HG02642 (cell line): ENCODE results near the gene CTNND2.

ENCODE experiments used
- ATAC-seq: cut with Tn5 transposase; IDR thresholded peaks from one replicate; pipeline ENCODE4 v1.9.1; 2021; ENCODE audit warnings: mild to moderate bottlenecking; ENCODE audit not compliant: unreplicated experiment, poor library complexity

CTNND2 gene

GRCh38 chr5:11531811-11532555, 372.3 kb downstream of the CTNND2 start:
- ATAC-seq = no peak

DNA sequence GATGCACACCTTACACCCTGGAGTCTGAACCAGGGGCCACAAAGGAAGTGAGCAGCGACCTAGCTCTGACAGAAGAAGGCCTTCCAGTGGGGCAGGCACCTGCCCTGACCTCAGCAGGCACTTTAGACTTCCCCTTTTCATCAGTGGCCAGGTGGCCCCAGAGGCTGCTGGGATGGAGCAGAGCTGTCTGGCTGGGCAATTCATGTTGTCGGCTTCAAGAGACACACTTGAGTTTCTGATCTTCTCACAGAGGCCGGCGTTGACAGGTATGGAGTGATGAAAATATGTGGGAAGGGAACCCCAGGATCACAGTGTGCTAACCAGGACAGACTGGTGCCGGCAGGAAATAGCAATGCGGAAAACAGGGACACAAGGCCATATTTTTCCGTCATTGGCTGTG, 375.5 kb downstream of the CTNND2 start:
- no peak for ATAC-seq

GRCh38 chr5:11527652-11528349, 376.4 kb downstream of the CTNND2 start:
- ATAC-seq = no peak

- ATAC-seq = no peak
Measured at GRCh38 chr5:11525020-11525419, 379.2 kb downstream of the CTNND2 start.

DNA sequence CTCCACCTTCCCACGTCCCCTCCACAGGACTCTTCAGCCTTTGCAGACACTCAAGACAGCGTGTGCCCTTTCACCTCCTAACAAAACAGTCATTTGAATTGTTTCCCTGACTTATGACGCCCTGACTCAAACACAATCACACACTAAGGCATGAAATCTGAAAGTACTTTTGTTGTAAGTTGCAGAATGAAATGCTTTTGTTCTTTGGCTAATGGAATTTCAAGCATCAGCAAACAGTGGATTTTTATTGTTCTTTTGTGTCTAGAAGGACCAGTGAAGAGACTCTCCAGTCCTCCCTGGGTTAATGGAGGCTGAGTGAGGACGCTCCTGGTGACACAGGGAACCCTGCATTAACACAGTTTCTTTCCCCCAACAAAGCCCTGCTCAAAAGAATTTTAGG, 380.1 kb downstream of the CTNND2 start:
- ATAC-seq = no peak

DNA sequence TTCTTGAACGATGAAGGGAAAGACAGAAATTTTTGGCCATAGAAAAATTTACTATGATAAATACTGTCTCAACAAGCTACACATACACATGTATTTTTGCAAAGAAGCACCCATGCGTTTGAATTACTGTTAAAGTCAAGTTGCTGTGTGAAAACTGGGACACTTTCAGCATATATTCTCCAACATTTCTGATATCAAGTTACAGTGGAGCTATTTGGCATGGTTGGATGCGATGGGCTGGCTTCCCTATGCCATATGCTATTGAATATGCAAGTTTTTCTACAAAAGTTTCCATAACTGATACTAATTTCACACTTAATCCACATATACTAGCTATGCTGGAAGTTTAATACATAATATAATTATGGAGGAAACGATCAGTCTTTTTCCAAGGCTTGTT, 381.4 kb downstream of the CTNND2 start:
- ATAC-seq = no peak

DNA sequence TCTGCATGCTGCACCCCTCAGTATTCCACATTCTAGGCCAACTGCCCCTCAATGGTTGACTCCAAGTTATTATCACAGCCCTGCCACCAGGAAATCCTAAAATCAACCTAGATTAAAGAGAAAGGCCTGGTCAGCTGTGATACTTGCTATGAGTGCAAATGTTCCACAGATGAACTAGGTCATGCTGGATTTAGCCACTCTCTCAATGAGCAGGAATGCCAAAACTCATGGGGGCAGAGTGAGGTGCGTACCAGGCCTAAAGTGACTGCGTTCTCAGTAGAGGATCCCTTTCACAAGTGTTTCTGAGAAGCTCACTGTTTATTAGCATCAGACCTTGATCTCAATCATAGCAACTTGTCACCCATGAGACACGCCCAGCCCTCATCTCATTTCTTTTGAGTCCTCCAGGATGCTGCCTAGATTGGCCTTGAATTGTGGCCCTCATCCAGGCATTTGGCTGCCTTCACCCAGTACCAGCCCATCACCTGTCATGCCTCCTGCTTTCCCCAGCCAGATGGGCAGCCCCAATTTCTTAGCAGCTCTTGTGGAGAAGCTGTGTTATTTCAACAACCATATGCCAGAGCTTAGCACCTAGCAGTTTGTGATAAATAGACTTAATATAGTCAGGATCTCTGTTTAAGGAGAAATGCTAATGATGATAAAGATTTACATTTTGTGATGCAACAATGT, 383.9 kb downstream of the CTNND2 start:
- no peak for ATAC-seq

- no peak for ATAC-seq
Measured at GRCh38 chr5:11519236-11519635, 385.0 kb downstream of the CTNND2 start.

DNA sequence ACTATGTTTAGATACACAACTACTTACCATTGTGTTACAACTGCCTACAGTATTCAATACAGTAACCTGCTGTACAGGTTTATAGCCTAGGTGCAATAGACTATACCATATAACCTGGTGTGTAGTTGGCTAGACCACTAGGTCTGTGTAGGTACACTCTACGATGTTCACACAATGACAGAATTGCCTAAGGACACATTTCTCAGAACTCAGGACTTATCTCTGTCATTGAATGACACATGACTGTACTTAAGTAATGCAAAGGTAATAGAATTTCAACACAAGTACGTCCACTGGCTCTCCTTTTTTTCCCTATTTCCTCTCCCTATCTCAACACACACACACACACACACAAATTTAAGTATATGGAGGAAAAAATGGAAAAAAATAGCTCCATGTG, 385.6 kb downstream of the CTNND2 start:
- no peak for ATAC-seq

DNA sequence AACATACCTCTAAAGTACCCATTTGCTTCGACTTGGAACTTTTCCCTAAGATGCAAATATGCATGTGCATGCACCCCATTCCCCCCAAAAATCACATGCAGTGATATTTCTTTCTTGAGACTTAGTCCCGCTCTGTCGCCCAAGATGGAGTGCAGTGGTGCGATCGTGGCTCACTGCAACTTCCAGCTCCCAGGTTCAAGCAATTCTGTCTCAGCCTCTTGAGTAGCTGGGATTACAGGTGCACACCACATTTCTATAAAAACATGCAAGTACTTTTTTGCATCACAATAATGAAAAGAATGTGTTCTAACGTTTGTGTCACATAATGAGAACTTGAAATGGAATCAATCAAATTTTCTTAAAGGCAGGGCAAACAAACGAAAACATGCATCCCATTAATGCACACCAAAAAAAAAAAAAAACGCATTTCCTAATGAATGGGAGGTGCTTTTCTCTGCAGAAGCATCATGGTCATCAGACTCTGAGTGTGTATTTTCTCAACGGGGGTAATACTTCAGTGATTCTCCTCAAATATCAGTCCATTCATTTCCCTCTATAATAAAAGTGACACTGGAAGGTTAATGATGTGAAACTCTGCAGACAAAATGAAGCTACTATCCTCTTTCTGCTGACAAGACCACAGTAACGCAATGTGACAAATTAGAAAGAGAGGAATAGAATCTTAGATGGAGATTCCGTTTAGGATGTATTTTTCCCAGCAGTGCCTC, 389.4 kb downstream of the CTNND2 start:
- ATAC-seq = no peak

GRCh38 chr5:11511878-11512277, 392.4 kb downstream of the CTNND2 start:
- no peak for ATAC-seq

- ATAC-seq = no peak
Measured at GRCh38 chr5:11510889-11511288, 393.4 kb downstream of the CTNND2 start.

- ATAC-seq = no peak
Measured at GRCh38 chr5:11509793-11510192, 394.5 kb downstream of the CTNND2 start.

- ATAC-seq = no peak
Measured at GRCh38 chr5:11507156-11507910, 396.9 kb downstream of the CTNND2 start.

GRCh38 chr5:11504886-11505193, 399.4 kb downstream of the CTNND2 start:
- no peak for ATAC-seq

GRCh38 chr5:11504065-11504885, 400.0 kb downstream of the CTNND2 start:
- no peak for ATAC-seq

DNA sequence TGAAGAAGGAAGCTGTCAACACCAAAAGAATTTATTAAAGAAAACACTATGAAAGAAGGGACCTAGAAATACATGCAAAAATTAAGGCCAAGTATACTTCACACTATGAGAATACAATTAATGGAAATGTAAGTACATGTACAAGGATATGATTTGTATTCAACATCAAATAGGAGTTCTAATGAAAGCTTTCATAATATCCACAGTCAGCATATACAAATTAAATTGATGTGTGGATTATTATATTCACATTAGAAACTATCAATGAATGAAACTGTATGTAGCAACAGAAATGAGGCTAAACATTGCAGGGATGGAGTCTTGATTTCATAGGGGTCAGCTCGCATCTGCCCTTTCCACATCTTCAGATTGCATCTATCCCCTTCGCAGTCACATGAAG, 401.5 kb downstream of the CTNND2 start:
- no peak for ATAC-seq

- no peak for ATAC-seq
Measured at GRCh38 chr5:11497651-11498050, 406.6 kb downstream of the CTNND2 start.

- ATAC-seq = no peak
Measured at GRCh38 chr5:11496137-11496719, 408.0 kb downstream of the CTNND2 start.
